ENCODE data around the gene TMEM51. TPM values are rescaled to one million over a fixed set of nuclear protein-coding genes. Genes with fewer than 3 reads are reported as not detected.

Gene TMEM51
- total RNA-seq, 1 donor from 2014 or later, result 6.9 TPM

- no peak overlapping the region for H3K4me2 ChIP-seq (ENCODE audit: low read length)
- no peak overlapping the region for H3K4me3 Mint-ChIP-seq (ENCODE audit: unreplicated experiment)
- peaks cover 19% of the 10 kb centered on the region for H3K27me3 Mint-ChIP-seq (ENCODE audit: low read depth, unreplicated experiment)
- no peaks in the 10 kb centered on the region for H3K9me3 ChIP-seq (ENCODE audit: insufficient read depth, low read depth, low read length)
- no peak for TF ChIP-seq CTCF (IDR thresholded peaks at IDR 0.05; ENCODE audit: insufficient read depth, low read depth, low read length)
- TF ChIP-seq EZH2 (IDR thresholded peaks at IDR 0.05; ENCODE audit: insufficient read depth, low read length), result no peak
- no peaks in the 10 kb centered on the region for H4K20me1 ChIP-seq (ENCODE audit: insufficient read depth, low read length)
- no peaks in the 10 kb centered on the region for H3K9me3 Mint-ChIP-seq (ENCODE audit: unreplicated experiment)
- FAIRE-seq, result no peak
- H3K4me1 ChIP-seq (ENCODE audit: insufficient read depth, low read length), result peaks cover 3% of the 10 kb centered on the region
- H3K36me3 ChIP-seq (ENCODE audit: insufficient read depth, low read length), result no peaks in the 10 kb centered on the region
- H3K9ac ChIP-seq (ENCODE audit: low read length), result no peak overlapping the region
- H3K79me2 ChIP-seq (ENCODE audit: insufficient read depth, low read length), result no peaks in the 10 kb centered on the region
- no peak overlapping the region for H2AFZ ChIP-seq (ENCODE audit: low read depth, low read length)
- no peak overlapping the region for H3K4me3 ChIP-seq (ENCODE audit: insufficient read depth, low read depth, low read length)
- H3K27ac ChIP-seq (ENCODE audit: low read depth, low read length), result no peak overlapping the region
- H3K27me3 ChIP-seq (ENCODE audit: insufficient read depth, low read length), result peaks cover 8% of the 10 kb centered on the region
- no peak overlapping the region for H3K27ac Mint-ChIP-seq (ENCODE audit: unreplicated experiment)
- no peak for DNase-seq (ENCODE audit: low read depth)
- peaks cover 11% of the 10 kb centered on the region for H3K4me1 Mint-ChIP-seq (ENCODE audit: low read depth, unreplicated experiment)
- H3K36me3 Mint-ChIP-seq (ENCODE audit: low read depth, unreplicated experiment), result no peaks in the 10 kb centered on the region
Observed at GRCh38 chr1:15255582-15256149, 102.1 kb downstream of the TMEM51 start.

- H3K36me3 ChIP-seq (ENCODE audit: insufficient read depth, low read length), result no peaks in the 10 kb centered on the region
- no peak for DNase-seq (ENCODE audit: low read depth)
- peaks cover 8% of the 10 kb centered on the region for H3K27me3 ChIP-seq (ENCODE audit: insufficient read depth, low read length)
- no peak for FAIRE-seq
- H3K4me2 ChIP-seq (ENCODE audit: low read length), result no peak overlapping the region
- Mint-ChIP-seq H3K27ac (ENCODE audit: unreplicated experiment) (no peak overlapping the region), H3K27me3 (ENCODE audit: low read depth, unreplicated experiment) (peaks cover 19% of the 10 kb centered on the region), H3K4me1 (ENCODE audit: low read depth, unreplicated experiment) (peaks cover 15% of the 10 kb centered on the region), H3K36me3 (ENCODE audit: low read depth, unreplicated experiment) (no peaks in the 10 kb centered on the region), H3K9me3 (ENCODE audit: unreplicated experiment) (no peaks in the 10 kb centered on the region), H3K4me3 (ENCODE audit: unreplicated experiment) (no peak overlapping the region)
- H3K79me2 ChIP-seq (ENCODE audit: insufficient read depth, low read length), result no peaks in the 10 kb centered on the region
- H2AFZ ChIP-seq (ENCODE audit: low read depth, low read length), result no peak overlapping the region
- H3K4me1 ChIP-seq (ENCODE audit: insufficient read depth, low read length), result peaks cover 10% of the 10 kb centered on the region
- H3K9me3 ChIP-seq (ENCODE audit: insufficient read depth, low read depth, low read length), result no peaks in the 10 kb centered on the region
- no peak overlapping the region for H3K9ac ChIP-seq (ENCODE audit: low read length)
- H3K27ac ChIP-seq (ENCODE audit: low read depth, low read length), result no peak overlapping the region
- TF ChIP-seq EZH2 (IDR thresholded peaks at IDR 0.05; ENCODE audit: insufficient read depth, low read length) (no peak), CTCF (IDR thresholded peaks at IDR 0.05; ENCODE audit: insufficient read depth, low read depth, low read length) (no peak)
- H3K4me3 ChIP-seq (ENCODE audit: insufficient read depth, low read depth, low read length), result no peak overlapping the region
- H4K20me1 ChIP-seq (ENCODE audit: insufficient read depth, low read length), result no peaks in the 10 kb centered on the region
Observed at GRCh38 chr1:15256584-15256983, 103.0 kb downstream of the TMEM51 start.

- Histone ChIP-seq H2AFZ (ENCODE audit: low read depth, low read length) (no peak overlapping the region), H4K20me1 (ENCODE audit: insufficient read depth, low read length) (no peaks in the 10 kb centered on the region), H3K9me3 (ENCODE audit: insufficient read depth, low read depth, low read length) (no peaks in the 10 kb centered on the region), H3K79me2 (ENCODE audit: insufficient read depth, low read length) (no peaks in the 10 kb centered on the region), H3K4me3 (ENCODE audit: insufficient read depth, low read depth, low read length) (no peak overlapping the region), H3K4me1 (ENCODE audit: insufficient read depth, low read length) (peaks cover 10% of the 10 kb centered on the region), H3K9ac (ENCODE audit: low read length) (no peak overlapping the region), H3K27ac (ENCODE audit: low read depth, low read length) (no peak overlapping the region), H3K36me3 (ENCODE audit: insufficient read depth, low read length) (no peaks in the 10 kb centered on the region), H3K27me3 (ENCODE audit: insufficient read depth, low read length) (peaks cover 3% of the 10 kb centered on the region), H3K4me2 (ENCODE audit: low read length) (no peak overlapping the region)
- Mint-ChIP-seq H3K27me3 (ENCODE audit: low read depth, unreplicated experiment) (peaks cover 14% of the 10 kb centered on the region), H3K4me3 (ENCODE audit: unreplicated experiment) (no peak overlapping the region), H3K27ac (ENCODE audit: unreplicated experiment) (no peak overlapping the region), H3K9me3 (ENCODE audit: unreplicated experiment) (no peaks in the 10 kb centered on the region), H3K4me1 (ENCODE audit: low read depth, unreplicated experiment) (peaks cover 13% of the 10 kb centered on the region), H3K36me3 (ENCODE audit: low read depth, unreplicated experiment) (no peaks in the 10 kb centered on the region)
- DNase-seq (ENCODE audit: low read depth) (no peak), FAIRE-seq (no peak)
- TF ChIP-seq CTCF (IDR thresholded peaks at IDR 0.05; ENCODE audit: insufficient read depth, low read depth, low read length), result no peak
- TF ChIP-seq EZH2 (IDR thresholded peaks at IDR 0.05; ENCODE audit: insufficient read depth, low read length), result no peak
Observed at GRCh38 chr1:15257309-15257708, 103.8 kb downstream of the TMEM51 start.

Data from astrocyte (in vitro differentiated cells and primary cell).